ENCODE data around the gene IL4R. TPM values are rescaled to one million over a fixed set of nuclear protein-coding genes. Genes with fewer than 3 reads are reported as not detected.

Gene IL4R
- total RNA-seq, 1 donor from 2014 or later: 34.5 TPM

- Mint-ChIP-seq H3K4me3 (ENCODE audit: unreplicated experiment) (no peak overlapping the region), H3K27me3 (ENCODE audit: unreplicated experiment) (no peaks in the 10 kb centered on the region), H3K36me3 (ENCODE audit: unreplicated experiment) (no peaks in the 10 kb centered on the region), H3K4me1 (ENCODE audit: unreplicated experiment) (no peaks in the 10 kb centered on the region), H3K27ac (ENCODE audit: unreplicated experiment) (no peak overlapping the region), H3K9me3 (ENCODE audit: unreplicated experiment) (no peaks in the 10 kb centered on the region)
- TF ChIP-seq CTCF (IDR thresholded peaks at IDR 0.05): no peak
- no peak for DNase-seq (ENCODE audit: extremely low spot score, unreplicated experiment)
These were observed 15.6 kb upstream of the IL4R start for GRCh38 chr16:27298132-27298531.

- Mint-ChIP-seq H3K4me1 (ENCODE audit: unreplicated experiment) (no peaks in the 10 kb centered on the region), H3K9me3 (ENCODE audit: unreplicated experiment) (no peaks in the 10 kb centered on the region), H3K27me3 (ENCODE audit: unreplicated experiment) (no peaks in the 10 kb centered on the region), H3K36me3 (ENCODE audit: unreplicated experiment) (no peaks in the 10 kb centered on the region), H3K27ac (ENCODE audit: unreplicated experiment) (no peak overlapping the region), H3K4me3 (ENCODE audit: unreplicated experiment) (no peak overlapping the region)
- no peak for DNase-seq (ENCODE audit: extremely low spot score, unreplicated experiment)
- no peak for TF ChIP-seq CTCF (IDR thresholded peaks at IDR 0.05)
These were observed 12.4 kb upstream of the IL4R start for GRCh38 chr16:27301236-27301861.

- Mint-ChIP-seq H3K4me3 (ENCODE audit: unreplicated experiment) (no peak overlapping the region), H3K27ac (ENCODE audit: unreplicated experiment) (no peak overlapping the region), H3K9me3 (ENCODE audit: unreplicated experiment) (no peaks in the 10 kb centered on the region), H3K4me1 (ENCODE audit: unreplicated experiment) (no peaks in the 10 kb centered on the region), H3K27me3 (ENCODE audit: unreplicated experiment) (no peaks in the 10 kb centered on the region), H3K36me3 (ENCODE audit: unreplicated experiment) (no peaks in the 10 kb centered on the region)
- DNase-seq (ENCODE audit: extremely low spot score, unreplicated experiment): no peak
- TF ChIP-seq CTCF (IDR thresholded peaks at IDR 0.05): no peak
These were observed 11.6 kb upstream of the IL4R start for GRCh38 chr16:27302126-27302525.

- Mint-ChIP-seq H3K27me3 (ENCODE audit: unreplicated experiment) (no peaks in the 10 kb centered on the region), H3K27ac (ENCODE audit: unreplicated experiment) (no peak overlapping the region)
These were observed 10.3 kb upstream of the IL4R start for GRCh38 chr16:27303256-27304100.

More at GRCh38 chr16:27303256-27304100, 10.3 kb upstream of the IL4R start:
- no peak for DNase-seq (ENCODE audit: extremely low spot score, unreplicated experiment)
- no peak for TF ChIP-seq CTCF (IDR thresholded peaks at IDR 0.05)
- no peaks in the 10 kb centered on the region for H3K4me1 Mint-ChIP-seq (ENCODE audit: unreplicated experiment)
- no peaks in the 10 kb centered on the region for H3K36me3 Mint-ChIP-seq (ENCODE audit: unreplicated experiment)
- H3K9me3 Mint-ChIP-seq (ENCODE audit: unreplicated experiment): peaks cover 3% of the 10 kb centered on the region
- H3K4me3 Mint-ChIP-seq (ENCODE audit: unreplicated experiment): no peak overlapping the region
